Mammary epithelial cell (primary cell): ENCODE data around the gene ADK.

Source experiments
- EZH2 ChIP-seq: IDR thresholded peaks from 2 replicates; pipeline ENCODE4 v1.6.1; 2012; ENCODE audit warnings: low read length, inconsistent platforms, borderline replicate concordance
- TF ChIP-seq, protein P1 (sequence below), 2 donors: IDR thresholded peaks in 1 of 2; conservative IDR thresholded peaks in 1 of 2; 2 replicates each; pipeline ENCODE4 v1.5.1; 2011 to 2012; ENCODE audit warnings: inconsistent platforms in 2 of 2, low read length in 2 of 2, mild to moderate bottlenecking in 2 of 2, control low read depth in 1 of 2, low read depth in 1 of 2; ENCODE audit not compliant: insufficient read depth in 1 of 2; ENCODE audit errors: extremely low read depth in 1 of 2

DNA sequence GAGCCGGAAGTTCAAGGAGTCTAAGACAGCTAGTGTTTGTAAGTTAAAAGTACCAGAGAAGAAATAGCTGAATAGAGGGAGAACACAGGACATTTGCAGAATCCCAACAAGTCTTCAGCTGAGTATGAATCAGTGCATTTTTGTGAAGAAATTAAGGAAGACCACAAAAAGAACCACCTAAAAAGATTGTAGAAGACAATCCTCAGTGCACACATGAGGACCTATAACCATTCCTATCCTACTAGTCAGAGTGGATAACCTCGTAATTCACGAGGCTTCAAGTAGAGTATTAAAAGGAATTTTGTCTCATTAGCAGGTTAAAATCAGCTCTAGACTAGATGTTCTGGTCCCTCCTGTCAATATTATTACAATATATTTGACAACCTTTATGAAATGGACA is 380.0 kb downstream of the ADK start:
- TF ChIP-seq, protein P1, sequence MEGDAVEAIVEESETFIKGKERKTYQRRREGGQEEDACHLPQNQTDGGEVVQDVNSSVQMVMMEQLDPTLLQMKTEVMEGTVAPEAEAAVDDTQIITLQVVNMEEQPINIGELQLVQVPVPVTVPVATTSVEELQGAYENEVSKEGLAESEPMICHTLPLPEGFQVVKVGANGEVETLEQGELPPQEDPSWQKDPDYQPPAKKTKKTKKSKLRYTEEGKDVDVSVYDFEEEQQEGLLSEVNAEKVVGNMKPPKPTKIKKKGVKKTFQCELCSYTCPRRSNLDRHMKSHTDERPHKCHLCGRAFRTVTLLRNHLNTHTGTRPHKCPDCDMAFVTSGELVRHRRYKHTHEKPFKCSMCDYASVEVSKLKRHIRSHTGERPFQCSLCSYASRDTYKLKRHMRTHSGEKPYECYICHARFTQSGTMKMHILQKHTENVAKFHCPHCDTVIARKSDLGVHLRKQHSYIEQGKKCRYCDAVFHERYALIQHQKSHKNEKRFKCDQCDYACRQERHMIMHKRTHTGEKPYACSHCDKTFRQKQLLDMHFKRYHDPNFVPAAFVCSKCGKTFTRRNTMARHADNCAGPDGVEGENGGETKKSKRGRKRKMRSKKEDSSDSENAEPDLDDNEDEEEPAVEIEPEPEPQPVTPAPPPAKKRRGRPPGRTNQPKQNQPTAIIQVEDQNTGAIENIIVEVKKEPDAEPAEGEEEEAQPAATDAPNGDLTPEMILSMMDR (conservative IDR thresholded peaks at IDR 0.05 in 1 of 2, IDR thresholded peaks at IDR 0.05 in 1 of 2; ENCODE audit: extremely low read depth in 1 of 2, insufficient read depth in 1 of 2, low read depth in 1 of 2, low read length in 2 of 2): no peak
- no peak for TF ChIP-seq EZH2
